G401 (cell line): ENCODE results near the gene GTSF1L. TPM values are rescaled to one million over a fixed set of nuclear protein-coding genes. Genes with fewer than 3 reads are reported as not detected.

Source experiments
- DNase-seq: peaks from one replicate; pipeline ENCODE4 v3.0.0-alpha.2; 2015; ENCODE audit warnings: low spot score
- in situ Hi-C: cut with HindIII; loops from 2 replicates; pipeline ENCODE4 v1.10.0; 2016; ENCODE audit warnings: low sequenced_read_pairs, mixed read lengths
- total RNA-seq: library from RNA; depleted of rRNA; stranded (reverse); fragments of >200 nt; shearing (Covaris generic); gene quantifications from 2 replicates; pipeline ENCODE4 v1.2.3, GENCODE V29; 2014; rRNA removed

GTSF1L gene
- total RNA-seq, 1 experiment from 2014 or later: not detected

DNA sequence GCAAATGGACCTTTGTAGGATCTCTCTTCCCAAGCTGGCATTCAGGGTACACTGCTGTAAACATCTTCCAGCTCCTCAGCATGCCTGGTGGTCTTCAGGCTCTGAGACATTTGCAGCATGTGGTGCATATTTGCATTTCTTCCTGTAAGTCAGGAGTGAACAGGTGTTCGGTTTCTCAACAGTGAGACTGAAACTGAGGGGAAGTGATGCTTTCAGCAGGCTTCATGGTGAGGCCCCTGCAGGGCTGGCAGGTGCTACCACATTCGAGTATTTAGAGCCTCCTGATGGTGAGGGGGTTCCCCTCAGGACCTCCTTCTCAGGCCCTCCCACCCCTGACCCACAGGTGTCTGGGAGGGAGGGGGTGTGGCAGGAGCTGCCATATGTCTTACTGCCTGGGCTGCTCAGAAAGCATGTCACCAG is 44.8 kb downstream of the GTSF1L start:
- in situ Hi-C loops: no loop called here
- peak; percentile 43 for DNase-seq

DNA sequence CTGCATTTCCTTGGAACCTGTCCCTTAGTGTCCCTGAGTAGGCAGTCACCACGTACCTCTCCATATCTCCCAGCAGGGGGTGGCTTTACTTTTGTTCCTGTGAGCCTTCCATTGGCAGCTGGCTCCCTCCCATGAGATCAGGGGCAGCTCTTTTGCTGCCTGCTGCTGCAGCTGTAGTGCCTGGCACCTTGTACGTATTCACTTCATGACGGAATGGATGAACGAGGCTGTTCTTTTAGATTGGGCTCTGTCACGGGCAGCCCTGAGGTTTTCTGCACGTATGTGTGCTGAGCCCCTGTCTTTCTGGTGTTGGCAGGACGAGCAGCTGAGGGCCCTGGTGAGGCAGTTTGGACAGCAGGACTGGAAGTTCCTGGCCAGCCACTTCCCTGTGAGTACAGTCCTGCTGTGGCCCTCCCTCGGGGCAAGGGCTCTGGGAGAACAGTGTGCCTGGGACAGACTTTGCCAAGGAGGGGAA is 45.3 kb downstream of the GTSF1L start:
- in situ Hi-C loops: no loop called here
- DNase-seq: peak; percentile 46

DNA sequence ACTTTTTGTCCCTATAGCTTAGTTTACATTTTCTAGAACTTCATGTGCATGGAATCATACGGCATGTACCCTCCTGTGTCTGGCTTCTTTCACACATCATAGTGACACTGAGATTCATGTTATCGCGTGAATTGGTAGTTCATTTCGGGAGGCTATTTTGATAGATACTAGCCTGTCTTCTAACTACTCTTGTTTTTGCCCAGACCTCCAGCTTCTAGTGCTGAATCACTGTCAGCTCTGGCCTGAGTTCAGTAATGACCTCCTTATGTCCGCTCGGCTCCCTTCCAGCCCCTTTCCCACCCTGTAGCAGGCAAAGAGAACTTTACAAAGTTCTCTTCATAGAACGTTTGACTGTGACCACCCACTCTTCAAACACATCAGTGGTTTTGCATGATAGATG is 45.8 kb downstream of the GTSF1L start:
- in situ Hi-C loops: no loop called here
- peak; percentile 70 for DNase-seq

DNA sequence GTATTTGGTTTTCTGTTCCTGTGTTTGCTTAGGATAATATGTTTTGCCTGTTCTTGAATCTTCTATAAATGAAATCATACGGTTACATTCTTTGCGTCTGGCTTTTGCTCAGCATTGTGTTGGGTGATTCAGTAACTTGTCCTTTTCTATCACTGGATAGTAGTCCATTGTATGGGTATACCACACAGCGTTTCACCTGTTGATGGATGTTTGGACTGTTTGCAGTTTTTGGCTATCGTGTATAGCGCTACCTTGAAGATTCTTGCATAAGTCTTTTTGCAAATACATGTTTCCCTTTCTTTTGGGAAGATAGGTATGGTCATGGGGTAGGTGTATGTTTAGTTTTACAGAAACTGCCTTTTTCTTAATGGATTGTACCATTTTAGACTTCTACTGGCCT is 50.4 kb downstream of the GTSF1L start:
- in situ Hi-C loops: no loop called here
- DNase-seq: no peak

Other genes starting within 250 kb of the GTSF1L start
- 3.0 and 17.9 TPM in 2 replicates for gene L3MBTL1, start 219.3 kb downstream of the GTSF1L start, total RNA-seq
- gene SGK2, start 168.0 kb downstream of the GTSF1L start, total RNA-seq: 0.27 TPM in 1 of 2 replicates, not detected in the other
- gene IFT52, start 136.1 kb downstream of the GTSF1L start, total RNA-seq: 66.6 and 72.5 TPM in 2 replicates
- gene MYBL2, start 59.9 kb downstream of the GTSF1L start, total RNA-seq: 28.0 and 36.1 TPM in 2 replicates
- gene TOX2, start 187.8 kb upstream of the GTSF1L start, total RNA-seq: 0.18 TPM in 1 of 2 replicates, not detected in the other